K562 (cell line): ENCODE measurements around the gene IGF2R. TPM values are rescaled to one million over a fixed set of nuclear protein-coding genes. Genes with fewer than 3 reads are reported as not detected.

ENCODE experiments used
- ATAC-seq: fragments of 200-7000 bp; cut with Tn5 transposase; 3 replicates; pipeline ENCODE4 v1.9.1; 2020; ENCODE audit warnings: moderate library complexity
- BruUV-seq: library from RNA; stranded (reverse); fragments of 400-500 nt; replicated peaks from 2 replicates; lab custom pipeline; 2021; lab: Mats Ljungman, UMichigan
- CTCF ChIA-PET: fragments of 300-600 bp; formaldehyde crosslinking; extraction: SDS; loops from one replicate; lab custom pipeline; 2021; ENCODE audit warnings: low intra/inter-chr PET ratio; lab: Yijun Ruan, JAX
- POLR2A ChIA-PET: fragments of 300-600, 350-650 bp; sonication (Branson Sonifier 250); formaldehyde crosslinking; extraction: SDS; loops from one replicate; lab custom pipeline; 2021; ENCODE audit warnings: antibody characterized with exemption, inconsistent platforms; lab: Yijun Ruan, JAX
- DNase-seq, 4 experiments: peaks; one replicate each; pipeline versions ENCODE4 v3.0.0 to v3.0.0-alpha.2; 2011 to 2018; ENCODE audit warnings: low spot score in 3 of 4, mixed read lengths in 3 of 4; ENCODE audit errors: extremely low read depth in 1 of 4
- FAIRE-seq: peaks from 2 replicates; lab custom pipeline; 2011; peaks lifted over from hg19 to GRCh38; lab: Jason Lieb, UNC
- H2AFZ ChIP-seq: 2 replicates; pipeline ENCODE4 v1.6.0; 2011; ENCODE audit warnings: low read depth, low read length, control low read depth, inconsistent platforms
- H3K27ac ChIP-seq: fragments of 200-600 bp; 3 replicates; pipeline ENCODE4 v1.8.0; 2011; ENCODE audit warnings: low read depth, mild to moderate bottlenecking, control low read depth, inconsistent platforms, low read length, moderate library complexity, mixed read lengths; ENCODE audit errors: extremely low read depth
- H3K27me3 ChIP-seq, 2 experiments: fragments of 300-600 bp in 1 of 2; 2 replicates in 1 of 2; 3 replicates in 1 of 2; pipeline versions ENCODE4 v1.6.0 to v1.8.0; 2011; ENCODE audit warnings: inconsistent platforms in 2 of 2, low read length in 2 of 2, mild to moderate bottlenecking in 1 of 2, mixed read lengths in 1 of 2, moderate library complexity in 1 of 2; ENCODE audit not compliant: control insufficient read depth in 2 of 2, insufficient read depth in 2 of 2
- H3K36me3 ChIP-seq: fragments of 300-600 bp; 3 replicates; pipeline ENCODE4 v1.8.0; 2011; ENCODE audit warnings: mild to moderate bottlenecking, low read length, inconsistent platforms; ENCODE audit not compliant: control insufficient read depth, insufficient read depth
- H3K4me1 ChIP-seq, 2 experiments: fragments of 200-600 bp in 1 of 2; replicated peaks in 1 of 2; 2 replicates in 1 of 2; 3 replicates in 1 of 2; pipeline versions ENCODE4 v1.5.1 to v1.8.0; 2011; ENCODE audit warnings: inconsistent platforms in 2 of 2, low read length in 2 of 2, mild to moderate bottlenecking in 1 of 2, mixed read lengths in 1 of 2, moderate library complexity in 1 of 2; ENCODE audit not compliant: control insufficient read depth in 2 of 2, insufficient read depth in 2 of 2
- H3K4me2 ChIP-seq: 2 replicates; pipeline ENCODE4 v1.6.1; 2011; ENCODE audit warnings: low read length, control low read depth, inconsistent platforms, mixed read lengths; ENCODE audit not compliant: insufficient read depth
- H3K4me3 ChIP-seq: fragments of 200-600 bp; sonication (generic), shearing (Covaris generic); 2 replicates; pipeline ENCODE4 v1.5.1; 2016; ENCODE audit warnings: control low read depth, inconsistent platforms
- H3K79me2 ChIP-seq: fragments of 200-600 bp; 3 replicates; pipeline ENCODE4 v1.8.0; 2011; ENCODE audit warnings: low read length, inconsistent platforms; ENCODE audit not compliant: control insufficient read depth, insufficient read depth
- H3K9ac ChIP-seq, 2 experiments: 2 replicates each; pipeline versions ENCODE4 v1.6.0 to v1.6.1; 2011; ENCODE audit warnings: low read depth in 2 of 2, low read length in 2 of 2, control low read depth in 1 of 2, inconsistent platforms in 1 of 2, mild to moderate bottlenecking in 1 of 2, mixed read lengths in 1 of 2; ENCODE audit not compliant: insufficient read depth in 1 of 2
- H3K9me1 ChIP-seq: one replicate; pipeline ENCODE4 v1.6.0; 2011; ENCODE audit warnings: inconsistent platforms, mild to moderate bottlenecking, low read length, moderate library complexity; ENCODE audit not compliant: control insufficient read depth, insufficient read depth
- H3K9me3 ChIP-seq: replicated peaks from 2 replicates; pipeline ENCODE4 v1.5.1; 2011; ENCODE audit warnings: low read depth, low read length, inconsistent platforms; ENCODE audit not compliant: control insufficient read depth, insufficient read depth
- H4K20me1 ChIP-seq: replicated peaks from 2 replicates; pipeline ENCODE4 v1.6.1; 2011; ENCODE audit warnings: low read length, inconsistent platforms, mixed read lengths; ENCODE audit not compliant: control insufficient read depth, insufficient read depth
- FOXJ2 ChIP-seq: fragments of 200-800 bp; sonication (Bioruptor generic); IDR thresholded peaks from 2 replicates; pipeline ENCODE4 v1.6.1; 2016; ENCODE audit warnings: missing genetic modification characterization, missing compliant biosample characterization
- THRAP3 ChIP-seq: fragments of 450-650 bp; IDR thresholded peaks from 2 replicates; pipeline ENCODE4 v1.6.1; 2016; ENCODE audit warnings: mild to moderate bottlenecking, inconsistent platforms, borderline replicate concordance
- WGBS: fragments of 100-300 bp; shearing (Covaris generic); methylation state at CpG from one replicate; pipeline ENCODE4 v1.1.6; 2016; ENCODE audit warnings: low coverage, mixed read lengths; ENCODE audit not compliant: insufficient coverage; ENCODE audit errors: missing lambda C conversion rate; 5-methylcytosine and 5-hydroxymethylcytosine counted together
- in situ Hi-C: fragments of 300-500 bp; cut with MboI; formaldehyde crosslinking; loops from 4 replicates; pipeline ENCODE4 v1.15.0; 2018; ENCODE audit warnings: inconsistent platforms, mixed read lengths
- intact Hi-C: fragments of 100-400 bp; cut with micrococcal nuclease; formaldehyde crosslinking; loops from 2 replicates; pipeline ENCODE4 v1.14.2; 2022
- polyA plus RNA-seq, 8 experiments: library from polyadenylated mRNA; depleted of rRNA in 4 of 8; stranded (reverse) in 5 of 8; unstranded in 3 of 8; fragments of >200 nt; fragmentation: Nextera tagmentation in 2 of 8; fragmentation: Illumina TruSeq in 1 of 8; extraction: Ambion mirVana in 2 of 8; extraction: Trizol in 1 of 8; gene quantifications; 2 replicates each; pipeline versions ENCODE4 v1.2.1 to v1.2.3, GENCODE V29; 2011 to 2014; ENCODE audit warnings: inconsistent platforms in 1 of 8, missing spikeins in 1 of 8
- total RNA-seq, 7 experiments: library from RNA; depleted of rRNA in 6 of 7; stranded (reverse); fragments of >200 nt in 6 of 7; fragmentation: Illumina TruSeq in 2 of 7; extraction: Trizol in 2 of 7; gene quantifications; 2 replicates each; pipeline versions ENCODE4 v1.2.1 to v1.2.3, GENCODE V29; 2011 to 2021; ENCODE audit warnings: low replicate concordance in 1 of 7
- TF ChIP-seq, protein P1 (sequence below): sonication (generic); formaldehyde crosslinking; IDR thresholded peaks from 2 replicates; pipeline ENCODE4 v1.9.0; 2022; ENCODE audit warnings: mild to moderate bottlenecking, missing genetic modification reagents
- TF ChIP-seq, protein P2 (sequence below), 2 experiments: IDR thresholded peaks in 1 of 2; conservative IDR thresholded peaks in 1 of 2; 2 replicates each; pipeline ENCODE4 v1.6.1; 2016; ENCODE audit warnings: low read depth in 2 of 2, mild to moderate bottlenecking in 1 of 2, missing compliant biosample characterization in 1 of 2, missing genetic modification characterization in 1 of 2, moderate library complexity in 1 of 2

IGF2R gene
- total and polyA plus RNA-seq, 9 of the 15 experiments (the other 6 are each of a cell fraction or from before 2014, with no cell fraction given), result 3.5 to 92.3 (median 34.5) TPM

- in situ Hi-C loops (no loop called here), intact Hi-C loops (no loop called here)
- H3K27me3 ChIP-seq, result peaks cover 13 to 25% of the 10 kb centered on the region in 2 experiments; a peak in 4 of 5 replicates
- ChIA-PET CTCF (no interaction called here), POLR2A (interaction anchor here (0.6 to 0.7 kb wide), 2 partner anchors 11 to 114 kb away, joined by 3 read pairs; no protein-coding TSS in a partner anchor)
- H3K4me1 ChIP-seq, result no peaks in the 10 kb centered on the region; a peak in 1 of 5 replicates
- H3K36me3 ChIP-seq, result no peaks in the 10 kb centered on the region
- DNase-seq (no peak), ATAC-seq (no peak; the same call in 2 of the 3 replicates), FAIRE-seq (no peak)
- H4K20me1 ChIP-seq, result no peaks in the 10 kb centered on the region
- no peak overlapping the region for H2AFZ ChIP-seq
- no peak overlapping the region for H3K4me3 ChIP-seq
- peaks cover 6% of the 10 kb centered on the region for H3K9me3 ChIP-seq
- H3K9ac ChIP-seq, result no peak overlapping the region
- TF ChIP-seq, protein P1, sequence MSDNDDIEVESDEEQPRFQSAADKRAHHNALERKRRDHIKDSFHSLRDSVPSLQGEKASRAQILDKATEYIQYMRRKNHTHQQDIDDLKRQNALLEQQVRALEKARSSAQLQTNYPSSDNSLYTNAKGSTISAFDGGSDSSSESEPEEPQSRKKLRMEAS, result no peak
- TF ChIP-seq, protein P2, sequence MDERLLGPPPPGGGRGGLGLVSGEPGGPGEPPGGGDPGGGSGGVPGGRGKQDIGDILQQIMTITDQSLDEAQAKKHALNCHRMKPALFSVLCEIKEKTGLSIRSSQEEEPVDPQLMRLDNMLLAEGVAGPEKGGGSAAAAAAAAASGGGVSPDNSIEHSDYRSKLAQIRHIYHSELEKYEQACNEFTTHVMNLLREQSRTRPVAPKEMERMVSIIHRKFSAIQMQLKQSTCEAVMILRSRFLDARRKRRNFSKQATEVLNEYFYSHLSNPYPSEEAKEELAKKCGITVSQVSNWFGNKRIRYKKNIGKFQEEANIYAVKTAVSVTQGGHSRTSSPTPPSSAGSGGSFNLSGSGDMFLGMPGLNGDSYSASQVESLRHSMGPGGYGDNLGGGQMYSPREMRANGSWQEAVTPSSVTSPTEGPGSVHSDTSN (CRISPR knock-in tag; IDR thresholded peaks at IDR 0.05; ENCODE audit: low read depth), result no peak
- TF ChIP-seq, protein P2 (tag; conservative IDR thresholded peaks at IDR 0.05; ENCODE audit: low read depth), result no peak
- TF ChIP-seq THRAP3 (no peak), FOXJ2 (tag) (peak; percentile 50; the same call in 1 of the 2 replicates)
- no peak overlapping the region for H3K27ac ChIP-seq
- H3K4me2 ChIP-seq, result no peak overlapping the region
- no peaks in the 10 kb centered on the region for H3K79me2 ChIP-seq
- no peaks in the 10 kb centered on the region for H3K9me1 ChIP-seq
- WGBS, result 11% methylated on average over 6 of the region's 6 CpGs
- no TSS peak for BruUV-seq
These were observed 29.3 kb upstream of the IGF2R start for GRCh38 chr6:159939591-159940016.
